ENCODE results near the gene KRABD2.
"Not testable (repeated sequence)": the region's sequence is repeated elsewhere in the genome, so short reads cannot be mapped to it uniquely, and the experiment has no call there.

The KRABD2 gene

DNA sequence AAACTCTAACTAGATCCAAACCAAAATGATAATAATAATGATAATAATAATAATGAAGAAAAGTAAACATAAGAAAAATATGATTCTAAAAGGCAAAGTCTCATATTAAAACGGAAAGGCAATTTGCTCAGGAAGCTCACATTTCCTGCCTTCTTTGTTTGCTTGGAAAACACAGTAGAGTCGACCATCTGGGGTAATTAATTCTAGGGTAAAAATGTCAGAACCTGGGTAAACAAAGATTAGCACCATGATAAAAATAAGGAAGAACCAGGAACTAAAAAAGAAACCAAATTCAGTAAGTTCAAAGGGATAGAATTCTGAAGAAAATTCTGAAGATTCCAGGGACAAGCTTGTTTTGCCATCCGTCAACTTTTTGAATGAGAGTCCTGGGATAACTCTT, 16.2 kb downstream of the KRABD2 start:
- no peaks in the 10 kb centered on the region for H3K27me3 ChIP-seq
- no peaks in the 10 kb centered on the region for H3K4me1 ChIP-seq (ENCODE audit: control insufficient read depth in 1 of 2, insufficient read depth in 1 of 2, low read depth in 1 of 2, low read length in 1 of 2)
- TF ChIP-seq, protein P1, sequence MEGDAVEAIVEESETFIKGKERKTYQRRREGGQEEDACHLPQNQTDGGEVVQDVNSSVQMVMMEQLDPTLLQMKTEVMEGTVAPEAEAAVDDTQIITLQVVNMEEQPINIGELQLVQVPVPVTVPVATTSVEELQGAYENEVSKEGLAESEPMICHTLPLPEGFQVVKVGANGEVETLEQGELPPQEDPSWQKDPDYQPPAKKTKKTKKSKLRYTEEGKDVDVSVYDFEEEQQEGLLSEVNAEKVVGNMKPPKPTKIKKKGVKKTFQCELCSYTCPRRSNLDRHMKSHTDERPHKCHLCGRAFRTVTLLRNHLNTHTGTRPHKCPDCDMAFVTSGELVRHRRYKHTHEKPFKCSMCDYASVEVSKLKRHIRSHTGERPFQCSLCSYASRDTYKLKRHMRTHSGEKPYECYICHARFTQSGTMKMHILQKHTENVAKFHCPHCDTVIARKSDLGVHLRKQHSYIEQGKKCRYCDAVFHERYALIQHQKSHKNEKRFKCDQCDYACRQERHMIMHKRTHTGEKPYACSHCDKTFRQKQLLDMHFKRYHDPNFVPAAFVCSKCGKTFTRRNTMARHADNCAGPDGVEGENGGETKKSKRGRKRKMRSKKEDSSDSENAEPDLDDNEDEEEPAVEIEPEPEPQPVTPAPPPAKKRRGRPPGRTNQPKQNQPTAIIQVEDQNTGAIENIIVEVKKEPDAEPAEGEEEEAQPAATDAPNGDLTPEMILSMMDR (IDR thresholded peaks at IDR 0.05), result no peak
- H3K9me3 ChIP-seq, result no peaks in the 10 kb centered on the region
- no peak overlapping the region for H3K4me3 ChIP-seq (ENCODE audit: low read depth in 1 of 2, low read length in 1 of 2)
- no peak overlapping the region for H3K27ac ChIP-seq
- peaks cover 3% of the 10 kb centered on the region for H3K36me3 ChIP-seq

DNA sequence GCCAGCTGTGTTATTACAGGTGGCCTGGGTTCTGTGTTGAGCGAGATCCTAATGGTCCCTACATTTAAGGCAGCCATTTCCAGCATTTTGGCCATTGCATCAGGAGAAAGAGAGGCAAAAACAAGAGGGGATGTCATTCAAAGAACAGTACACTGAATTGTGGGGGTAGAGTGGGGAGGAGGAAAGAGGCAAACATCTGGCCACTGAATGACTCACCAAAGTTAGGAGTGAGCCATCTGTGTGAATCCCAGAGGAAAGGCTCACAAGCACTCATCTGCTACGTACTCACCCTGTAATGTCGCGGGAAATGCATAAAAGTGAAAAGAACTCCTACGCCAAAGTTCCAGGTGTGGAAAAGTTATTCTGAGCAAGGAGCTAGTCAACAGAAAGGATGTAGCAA, 16.7 kb downstream of the KRABD2 start:
- Histone ChIP-seq H3K27ac (no peak overlapping the region), H3K4me3 (ENCODE audit: low read depth in 1 of 2, low read length in 1 of 2) (no peak overlapping the region), H3K27me3 (no peaks in the 10 kb centered on the region), H3K36me3 (no peaks in the 10 kb centered on the region), H3K4me1 (ENCODE audit: control insufficient read depth in 1 of 2, insufficient read depth in 1 of 2, low read depth in 1 of 2, low read length in 1 of 2) (no peaks in the 10 kb centered on the region), H3K9me3 (no peaks in the 10 kb centered on the region)
- TF ChIP-seq, protein P1 (IDR thresholded peaks at IDR 0.05), result no peak

GRCh38 chr17:8357910-8358309, 18.6 kb downstream of the KRABD2 start:
- no peak overlapping the region for H3K27ac ChIP-seq
- TF ChIP-seq, protein P1 (IDR thresholded peaks at IDR 0.05), result no peak

GRCh38 chr17:8354236-8354635, 22.3 kb downstream of the KRABD2 start:
- H3K27me3 ChIP-seq, result no peaks in the 10 kb centered on the region
- TF ChIP-seq, protein P1 (IDR thresholded peaks at IDR 0.05), result no peak
- no peaks in the 10 kb centered on the region for H3K9me3 ChIP-seq
- H3K36me3 ChIP-seq, result no peaks in the 10 kb centered on the region
- no peaks in the 10 kb centered on the region for H3K4me1 ChIP-seq (ENCODE audit: control insufficient read depth in 1 of 2, insufficient read depth in 1 of 2, low read depth in 1 of 2, low read length in 1 of 2)
- H3K27ac ChIP-seq, result no peak overlapping the region
- H3K4me3 ChIP-seq (ENCODE audit: low read depth in 1 of 2, low read length in 1 of 2), result no peak overlapping the region

More at GRCh38 chr17:8357910-8358309, 18.6 kb downstream of the KRABD2 start:
- no peaks in the 10 kb centered on the region for H3K9me3 ChIP-seq
- H3K4me1 ChIP-seq (ENCODE audit: control insufficient read depth in 1 of 2, insufficient read depth in 1 of 2, low read depth in 1 of 2, low read length in 1 of 2), result no peaks in the 10 kb centered on the region
- H3K36me3 ChIP-seq, result no peaks in the 10 kb centered on the region
- H3K27me3 ChIP-seq, result no peaks in the 10 kb centered on the region
- no peak overlapping the region for H3K4me3 ChIP-seq (ENCODE audit: low read depth in 1 of 2, low read length in 1 of 2)

- TF ChIP-seq, protein P1 (IDR thresholded peaks at IDR 0.05), result no peak
- H3K27ac ChIP-seq, result no peak overlapping the region
- no peaks in the 10 kb centered on the region for H3K4me1 ChIP-seq (ENCODE audit: control insufficient read depth in 1 of 2, insufficient read depth in 1 of 2, low read depth in 1 of 2, low read length in 1 of 2)
- H3K4me3 ChIP-seq (ENCODE audit: low read depth in 1 of 2, low read length in 1 of 2), result no peak overlapping the region
- H3K27me3 ChIP-seq, result no peaks in the 10 kb centered on the region
- H3K36me3 ChIP-seq, result no peaks in the 10 kb centered on the region
- no peaks in the 10 kb centered on the region for H3K9me3 ChIP-seq
Measured at GRCh38 chr17:8353736-8354135, 22.8 kb downstream of the KRABD2 start.

GRCh38 chr17:8350339-8350738, 26.2 kb downstream of the KRABD2 start:
- TF ChIP-seq, protein P1 (IDR thresholded peaks at IDR 0.05), result no peak
- H3K27me3 ChIP-seq, result peaks cover 30% of the 10 kb centered on the region
- H3K4me3 ChIP-seq (ENCODE audit: low read depth in 1 of 2, low read length in 1 of 2), result no peak overlapping the region
- H3K4me1 ChIP-seq (ENCODE audit: control insufficient read depth in 1 of 2, insufficient read depth in 1 of 2, low read depth in 1 of 2, low read length in 1 of 2), result no peaks in the 10 kb centered on the region
- H3K27ac ChIP-seq, result no peak overlapping the region
- H3K9me3 ChIP-seq, result no peaks in the 10 kb centered on the region
- no peaks in the 10 kb centered on the region for H3K36me3 ChIP-seq

- not testable (repeated sequence) for H3K4me1 ChIP-seq (ENCODE audit: control insufficient read depth in 1 of 2, insufficient read depth in 1 of 2, low read depth in 1 of 2, low read length in 1 of 2); H3K4me3 ChIP-seq (ENCODE audit: low read depth in 1 of 2, low read length in 1 of 2); H3K27ac ChIP-seq; H3K36me3 ChIP-seq; H3K9me3 ChIP-seq
- H3K27me3 ChIP-seq, result peaks cover 33% of the 10 kb centered on the region
Measured at GRCh38 chr17:8347001-8347400, 29.5 kb downstream of the KRABD2 start.
